ENCODE measurements around the gene CYGB. TPM values are rescaled to one million over a fixed set of nuclear protein-coding genes. Genes with fewer than 3 reads are reported as not detected.

The CYGB gene
- total and polyA plus RNA-seq, 2 of the 13 experiments (the other 11 are each of a cell fraction or from before 2014, with no cell fraction given) = 18.9 to 27.1 TPM

DNA sequence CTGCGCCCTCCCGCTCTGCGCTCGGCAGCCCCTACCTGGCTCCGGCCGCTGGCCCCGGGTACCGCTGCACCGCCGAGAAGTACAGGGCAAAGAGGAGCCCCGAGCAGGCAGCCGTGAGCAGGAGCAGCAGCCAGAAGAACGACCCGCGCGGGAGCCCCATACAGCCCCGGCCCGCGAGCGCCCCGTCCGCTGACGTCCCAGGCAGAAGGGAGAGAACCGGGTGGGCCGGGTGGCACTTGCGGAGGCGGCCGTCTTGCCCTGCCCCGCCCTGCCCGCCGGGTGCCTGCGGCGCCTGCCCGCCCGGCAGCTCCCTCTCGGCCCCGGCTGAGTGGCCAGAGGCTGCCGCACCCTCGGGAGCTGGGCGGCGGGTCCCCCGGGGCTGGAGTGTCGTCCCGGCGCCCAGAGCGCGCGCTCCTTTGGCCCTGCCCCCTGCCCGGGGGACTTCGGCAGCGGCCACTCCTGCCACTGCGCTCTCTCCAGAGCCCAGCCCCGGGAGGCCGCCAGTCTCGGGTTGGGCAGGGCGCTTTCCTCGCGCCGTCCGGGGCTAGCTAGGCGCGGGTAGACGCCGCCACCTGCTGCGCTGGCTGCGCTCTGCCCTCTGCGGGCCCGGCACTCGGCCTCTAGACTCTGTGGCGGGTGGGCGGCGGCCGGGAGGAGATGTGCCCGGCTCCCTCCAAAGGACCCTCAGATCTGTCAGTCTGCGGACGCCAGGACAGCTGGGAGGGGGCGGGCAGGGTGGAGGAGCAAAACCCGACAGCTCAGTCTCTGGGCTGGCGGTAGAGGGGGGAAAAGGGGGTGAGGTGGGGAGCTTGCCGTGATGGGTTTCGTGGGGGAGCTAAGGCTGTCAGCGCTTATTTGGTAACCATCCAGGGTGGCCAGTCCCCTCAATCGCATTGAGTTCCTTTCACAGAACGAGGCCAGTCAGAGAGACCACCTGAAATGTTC, 48.4 kb upstream of the CYGB start, which contains the start of gene ST6GALNAC2 (continued):
- TF ChIP-seq ZBED4 (CRISPR knock-in tag; IDR thresholded peaks at IDR 0.05; ENCODE audit: borderline replicate concordance) (peak; percentile 72; the same call in 1 of the 2 replicates), ETV5 (CRISPR knock-in tag; IDR thresholded peaks at IDR 0.05; ENCODE audit: borderline replicate concordance) (0 out of 2 replicates have a peak, but pooled peaks have one; percentile 11), ZNF878 (CRISPR knock-in tag; IDR thresholded peaks at IDR 0.05) (no peak), MYC (CRISPR knock-in tag; IDR thresholded peaks at IDR 0.05; ENCODE audit: borderline replicate concordance) (peak; percentile 44; the same call in 1 of the 2 replicates), ZNF317 (CRISPR knock-in tag; IDR thresholded peaks at IDR 0.05) (0 out of 2 replicates have a peak, but pooled peaks have one; percentile 30), KAT7 (CRISPR knock-in tag; IDR thresholded peaks at IDR 0.05; ENCODE audit: borderline replicate concordance) (0 out of 2 replicates have a peak, but pooled peaks have one; percentile 58), ZSCAN20 (CRISPR knock-in tag; IDR thresholded peaks at IDR 0.05; ENCODE audit: borderline replicate concordance) (peak; percentile 50; the same call in 1 of the 2 replicates), ZNF883 (CRISPR knock-in tag; IDR thresholded peaks at IDR 0.05; ENCODE audit: not compliant biosample characterization) (peak; percentile 54), ZNF740 (CRISPR knock-in tag; IDR thresholded peaks at IDR 0.05) (0 out of 2 replicates have a peak, but pooled peaks have one; percentile 9), ZNF510 (CRISPR knock-in tag; IDR thresholded peaks at IDR 0.05; ENCODE audit: low read depth) (0 out of 2 replicates have a peak, but pooled peaks have one; percentile 16), FUBP1 (CRISPR knock-in tag; IDR thresholded peaks at IDR 0.05; ENCODE audit: borderline replicate concordance) (no peak), ZMYM4 (CRISPR knock-in tag; IDR thresholded peaks at IDR 0.05) (peak; percentile 51; the same call in 1 of the 2 replicates), SP4 (CRISPR knock-in tag; IDR thresholded peaks at IDR 0.05) (no peak), ZNF891 (CRISPR knock-in tag; IDR thresholded peaks at IDR 0.05) (peak; percentile 23; the same call in 1 of the 2 replicates), ZNF768 (CRISPR knock-in tag; IDR thresholded peaks at IDR 0.05) (0 out of 2 replicates have a peak, but pooled peaks have one; percentile 49), ZFAT (CRISPR knock-in tag; conservative IDR thresholded peaks at IDR 0.05) (no peak), ZSCAN21 (CRISPR knock-in tag; IDR thresholded peaks at IDR 0.05; ENCODE audit: borderline replicate concordance) (peak; percentile 38; the same call in 1 of the 2 replicates)
- TF ChIP-seq, protein P1, sequence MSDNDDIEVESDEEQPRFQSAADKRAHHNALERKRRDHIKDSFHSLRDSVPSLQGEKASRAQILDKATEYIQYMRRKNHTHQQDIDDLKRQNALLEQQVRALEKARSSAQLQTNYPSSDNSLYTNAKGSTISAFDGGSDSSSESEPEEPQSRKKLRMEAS (IDR thresholded peaks at IDR 0.05) = peak; percentile 52; the same call in 1 of the 2 replicates
- TF ChIP-seq, protein P2, sequence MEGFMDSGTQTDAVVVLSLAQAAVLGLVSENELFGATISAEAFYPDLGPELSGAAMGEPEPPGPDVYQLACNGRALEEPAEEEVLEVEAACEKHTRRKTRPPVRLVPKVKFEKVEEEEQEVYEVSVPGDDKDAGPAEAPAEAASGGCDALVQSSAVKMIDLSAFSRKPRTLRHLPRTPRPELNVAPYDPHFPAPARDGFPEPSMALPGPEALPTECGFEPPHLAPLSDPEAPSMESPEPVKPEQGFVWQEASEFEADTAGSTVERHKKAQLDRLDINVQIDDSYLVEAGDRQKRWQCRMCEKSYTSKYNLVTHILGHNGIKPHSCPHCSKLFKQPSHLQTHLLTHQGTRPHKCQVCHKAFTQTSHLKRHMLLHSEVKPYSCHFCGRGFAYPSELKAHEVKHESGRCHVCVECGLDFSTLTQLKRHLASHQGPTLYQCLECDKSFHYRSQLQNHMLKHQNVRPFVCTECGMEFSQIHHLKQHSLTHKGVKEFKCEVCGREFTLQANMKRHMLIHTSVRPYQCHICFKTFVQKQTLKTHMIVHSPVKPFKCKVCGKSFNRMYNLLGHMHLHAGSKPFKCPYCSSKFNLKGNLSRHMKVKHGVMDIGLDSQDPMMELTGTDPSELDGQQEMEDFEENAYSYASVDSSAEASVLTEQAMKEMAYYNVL (CRISPR knock-in tag; IDR thresholded peaks at IDR 0.05; ENCODE audit: borderline replicate concordance) = 0 out of 2 replicates have a peak, but pooled peaks have one; percentile 60
